Stomach smooth muscle (tissue), 2 donors: ENCODE measurements around the gene KNCN.
A peak's percentile ranks its signal among the peaks of the same experiment; 100 is the strongest.

ENCODE experiments used
- H3K27ac ChIP-seq: one replicate; pipeline ENCODE4 v1.7.0; 2013; ENCODE audit warnings: mild to moderate bottlenecking, low read length, inconsistent platforms
- H3K27me3 ChIP-seq, 2 donors: one replicate each; pipeline ENCODE4 v1.7.0; 2013; ENCODE audit warnings: low read length in 2 of 2; ENCODE audit not compliant: insufficient read depth in 2 of 2, control insufficient read depth in 1 of 2
- H3K36me3 ChIP-seq, 2 donors: one replicate each; pipeline ENCODE4 v1.7.0; 2013; ENCODE audit warnings: low read length in 2 of 2; ENCODE audit not compliant: control insufficient read depth in 2 of 2, insufficient read depth in 2 of 2
- H3K4me1 ChIP-seq: one replicate; pipeline ENCODE4 v1.7.0; 2013; ENCODE audit warnings: low read length; ENCODE audit not compliant: control insufficient read depth, insufficient read depth
- H3K4me3 ChIP-seq, 2 donors: one replicate each; pipeline ENCODE4 v1.7.0; 2013; ENCODE audit warnings: low read length in 2 of 2
- H3K9ac ChIP-seq, 2 donors: one replicate each; pipeline ENCODE4 v1.7.0; 2013; ENCODE audit warnings: low read length in 2 of 2, mild to moderate bottlenecking in 1 of 2
- H3K9me3 ChIP-seq, 2 donors: one replicate each; pipeline ENCODE4 v1.7.0; 2013; ENCODE audit warnings: low read length in 2 of 2; ENCODE audit not compliant: control insufficient read depth in 2 of 2
- donor health status: healthy.
- donor health status: Pancreatic carcinoma.

KNCN gene

GRCh38 chr1:46583494-46583893 is 32.0 kb upstream of the KNCN start:
- H3K9me3 ChIP-seq = no peaks in the 10 kb centered on the region
- H3K27ac ChIP-seq = no peak overlapping the region
- peaks cover 27 to 54% of the 10 kb centered on the region in 2 donors for H3K36me3 ChIP-seq
- H3K4me1 ChIP-seq = no peaks in the 10 kb centered on the region
- no peaks in the 10 kb centered on the region for H3K27me3 ChIP-seq
- no peak overlapping the region for H3K4me3 ChIP-seq
- no peak overlapping the region for H3K9ac ChIP-seq

GRCh38 chr1:46582972-46583371 is 31.5 kb upstream of the KNCN start:
- H3K36me3 ChIP-seq = peaks cover 31 to 58% of the 10 kb centered on the region in 2 donors
- no peak overlapping the region for H3K27ac ChIP-seq
- H3K4me3 ChIP-seq = no peak overlapping the region
- H3K4me1 ChIP-seq = no peaks in the 10 kb centered on the region
- no peak overlapping the region for H3K9ac ChIP-seq
- H3K9me3 ChIP-seq = no peaks in the 10 kb centered on the region
- H3K27me3 ChIP-seq = no peaks in the 10 kb centered on the region

- no peak overlapping the region for H3K4me3 ChIP-seq
- H3K9ac ChIP-seq = no peak overlapping the region
- H3K27ac ChIP-seq = no peak overlapping the region
- peaks cover 29 to 63% of the 10 kb centered on the region in 2 donors for H3K36me3 ChIP-seq
- H3K27me3 ChIP-seq = no peaks in the 10 kb centered on the region
- no peaks in the 10 kb centered on the region for H3K4me1 ChIP-seq
- H3K9me3 ChIP-seq = no peaks in the 10 kb centered on the region
These were observed 30.4 kb upstream of the KNCN start for GRCh38 chr1:46581681-46582455.

GRCh38 chr1:46580140-46580903 is 28.9 kb upstream of the KNCN start:
- Histone ChIP-seq H3K9ac (no peak overlapping the region), H3K27me3 (no peaks in the 10 kb centered on the region), H3K9me3 (no peaks in the 10 kb centered on the region), H3K36me3 (peaks cover 22 to 57% of the 10 kb centered on the region in 2 donors), H3K27ac (no peak overlapping the region), H3K4me3 (no peak overlapping the region), H3K4me1 (peaks cover 11% of the 10 kb centered on the region)

- Histone ChIP-seq H3K9ac (no peak overlapping the region), H3K27me3 (no peaks in the 10 kb centered on the region), H3K4me1 (peaks cover 17% of the 10 kb centered on the region), H3K36me3 (peaks cover 16 to 40% of the 10 kb centered on the region in 2 donors), H3K4me3 (no peak overlapping the region), H3K9me3 (no peaks in the 10 kb centered on the region), H3K27ac (no peak overlapping the region)
These were observed 26.2 kb upstream of the KNCN start for GRCh38 chr1:46577671-46578070.

GRCh38 chr1:46576596-46576995 is 25.1 kb upstream of the KNCN start:
- Histone ChIP-seq H3K27ac (peak overlapping the region; percentile 60), H3K9me3 (no peaks in the 10 kb centered on the region), H3K36me3 (peaks cover 11 to 32% of the 10 kb centered on the region in 2 donors), H3K4me3 (no peak overlapping the region), H3K9ac (no peak overlapping the region), H3K4me1 (peaks cover 17% of the 10 kb centered on the region), H3K27me3 (no peaks in the 10 kb centered on the region)

- peaks cover 17% of the 10 kb centered on the region for H3K4me1 ChIP-seq
- H3K27me3 ChIP-seq = no peaks in the 10 kb centered on the region
- H3K4me3 ChIP-seq = no peak overlapping the region
- H3K27ac ChIP-seq = peak overlapping the region; percentile 60
- no peaks in the 10 kb centered on the region for H3K9me3 ChIP-seq
- H3K9ac ChIP-seq = no peak overlapping the region
- peaks cover 11 to 32% of the 10 kb centered on the region in 2 donors for H3K36me3 ChIP-seq
These were observed 24.3 kb upstream of the KNCN start for GRCh38 chr1:46575778-46576177.

- H3K9me3 ChIP-seq = no peaks in the 10 kb centered on the region
- H3K9ac ChIP-seq = peak overlapping the region in 1 of 2 donors; percentile 14
- peaks cover 19% of the 10 kb centered on the region for H3K4me1 ChIP-seq
- peaks cover 7 to 30% of the 10 kb centered on the region in 2 donors for H3K36me3 ChIP-seq
- peak overlapping the region; percentile 60 for H3K27ac ChIP-seq
- no peak overlapping the region for H3K4me3 ChIP-seq
- no peaks in the 10 kb centered on the region for H3K27me3 ChIP-seq
These were observed 23.9 kb upstream of the KNCN start for GRCh38 chr1:46575300-46575699.

- Histone ChIP-seq H3K27ac (no peak overlapping the region), H3K36me3 (peaks cover 2 to 10% of the 10 kb centered on the region in 2 donors)
These were observed 20.3 kb upstream of the KNCN start for GRCh38 chr1:46571691-46572225.

GRCh38 chr1:46569884-46570725 is 18.7 kb upstream of the KNCN start:
- no peaks in the 10 kb centered on the region for H3K27me3 ChIP-seq
- H3K27ac ChIP-seq = peak overlapping the region; percentile 41
- H3K36me3 ChIP-seq = peaks cover 8 to 14% of the 10 kb centered on the region in 2 donors
- H3K9me3 ChIP-seq = no peaks in the 10 kb centered on the region
- peak overlapping the region in 1 of 2 donors; percentile 13 for H3K9ac ChIP-seq
- H3K4me1 ChIP-seq = peaks cover 26% of the 10 kb centered on the region
- peak overlapping the region; percentile 13 to 57 for H3K4me3 ChIP-seq

More at GRCh38 chr1:46571691-46572225, 20.3 kb upstream of the KNCN start:
- H3K4me3 ChIP-seq = no peak overlapping the region
- H3K9me3 ChIP-seq = no peaks in the 10 kb centered on the region
- H3K9ac ChIP-seq = no peak overlapping the region
- peaks cover 37% of the 10 kb centered on the region for H3K4me1 ChIP-seq
- H3K27me3 ChIP-seq = no peaks in the 10 kb centered on the region
